GM21447 (cell line): ENCODE measurements around the gene PLRG1.
"Not testable (repeated sequence)": the region's sequence is repeated elsewhere in the genome, so short reads cannot be mapped to it uniquely, and the experiment has no call there.

Experiments
- ATAC-seq: cut with Tn5 transposase; IDR thresholded peaks from one replicate; pipeline ENCODE4 v1.9.1; 2021; ENCODE audit not compliant: unreplicated experiment

The PLRG1 gene

GRCh38 chr4:154549894-154550790 lies at the start of gene PLRG1:
Gene PLRG1 (minus strand): TSS chr4:154550400. CDS start chr4:154550308, 92 bp downstream.
- ATAC-seq: peak; percentile 98

- no peak for ATAC-seq
Measured at GRCh38 chr4:154597798-154598774, 47.9 kb upstream of the PLRG1 start.

- ATAC-seq: not testable (repeated sequence)
Measured at GRCh38 chr4:154597281-154597680, 47.1 kb upstream of the PLRG1 start.

GRCh38 chr4:154595807-154596206 lies 45.6 kb upstream of the PLRG1 start:
- ATAC-seq: no peak

GRCh38 chr4:154594343-154594742 lies 44.1 kb upstream of the PLRG1 start:
- not testable (repeated sequence) for ATAC-seq

GRCh38 chr4:154593868-154594267 lies 43.7 kb upstream of the PLRG1 start:
- ATAC-seq: no peak

- ATAC-seq: no peak
Measured at GRCh38 chr4:154591890-154592289, 41.7 kb upstream of the PLRG1 start.

- no peak for ATAC-seq
Measured at GRCh38 chr4:154590329-154591006, 40.3 kb upstream of the PLRG1 start, which contains the start of gene FGA. Gene FGA (minus strand): TSS chr4:154590742. CDS start chr4:154590687, 55 bp downstream.

GRCh38 chr4:154589296-154590197 lies 39.3 kb upstream of the PLRG1 start:
- no peak for ATAC-seq

GRCh38 chr4:154588198-154588597 lies 38.0 kb upstream of the PLRG1 start:
- no peak for ATAC-seq

GRCh38 chr4:154586296-154587033 lies 36.3 kb upstream of the PLRG1 start:
- no peak for ATAC-seq

- no peak for ATAC-seq
Measured at GRCh38 chr4:154585369-154586018, 35.3 kb upstream of the PLRG1 start.

GRCh38 chr4:154584259-154584658 lies 34.1 kb upstream of the PLRG1 start:
- ATAC-seq: no peak

- no peak for ATAC-seq
Measured at GRCh38 chr4:154583677-154584076, 33.5 kb upstream of the PLRG1 start.

GRCh38 chr4:154583230-154583629 lies 33.0 kb upstream of the PLRG1 start:
- no peak for ATAC-seq

- ATAC-seq: no peak
Measured at GRCh38 chr4:154582723-154583122, 32.5 kb upstream of the PLRG1 start.

- ATAC-seq: no peak
Measured at GRCh38 chr4:154579927-154580326, 29.7 kb upstream of the PLRG1 start.

GRCh38 chr4:154578919-154579318 lies 28.7 kb upstream of the PLRG1 start:
- ATAC-seq: no peak

GRCh38 chr4:154577324-154577723 lies 27.1 kb upstream of the PLRG1 start:
- ATAC-seq: no peak
